Stimulated activated CD8-positive, alpha-beta memory T cell treated with anti-CD3 and anti-CD28 coated beads, Interleukin-7, amount 100 ng/mL, for 1 hour (primary cell): ENCODE measurements around the gene REEP3.
A peak's percentile ranks its signal among the peaks of the same experiment; 100 is the strongest.
"Not testable (repeated sequence)": the region's sequence is repeated elsewhere in the genome, so short reads cannot be mapped to it uniquely, and the experiment has no call there.

Experiments
- DNase-seq, 2 donors: peaks; one replicate each; pipeline ENCODE4 v3.0.0-alpha.2; 2020; ENCODE audit warnings: low read depth in 2 of 2

Gene REEP3

GRCh38 chr10:63549810-63550209 lies 28.6 kb downstream of the REEP3 start:
- DNase-seq = no peak

DNA sequence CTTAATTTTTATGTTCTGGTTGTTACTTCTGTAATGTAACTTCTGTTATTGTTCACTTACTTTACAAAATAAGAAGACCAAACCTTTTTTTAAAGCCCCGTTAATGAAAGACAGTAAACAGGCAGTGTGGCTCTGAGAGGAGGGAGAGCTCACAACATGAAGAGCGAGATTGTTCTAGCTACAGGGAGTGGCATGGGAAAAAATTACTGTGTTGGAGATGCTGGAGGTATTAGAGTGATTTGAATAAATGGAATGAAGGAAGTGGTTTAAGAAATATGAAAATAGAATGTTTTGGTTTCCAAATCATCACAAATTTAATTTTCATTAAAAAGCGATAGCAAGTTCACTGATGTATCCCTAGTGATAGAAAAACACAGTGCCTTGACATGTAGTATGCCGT lies 31.8 kb downstream of the REEP3 start:
- DNase-seq = no peak

DNA sequence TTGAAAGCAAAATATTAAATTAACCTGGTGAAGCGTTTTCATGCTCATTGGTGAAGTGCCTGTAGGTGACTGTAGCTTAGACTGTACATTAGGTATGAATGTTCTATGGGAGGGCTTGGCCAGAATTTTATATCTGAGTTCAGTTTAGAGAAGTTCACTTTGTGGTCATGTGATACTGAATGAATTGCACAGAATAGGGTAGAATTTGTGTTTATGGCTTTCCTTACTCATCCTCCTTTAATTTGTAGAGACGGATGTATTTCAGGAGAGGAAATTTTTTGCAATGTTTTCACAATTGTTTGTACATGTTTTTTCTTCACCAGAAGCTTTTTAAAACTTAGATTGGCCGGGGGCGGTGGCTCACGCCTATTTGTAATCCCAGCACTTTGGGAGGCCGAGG lies 32.3 kb downstream of the REEP3 start:
- DNase-seq = no peak

DNA sequence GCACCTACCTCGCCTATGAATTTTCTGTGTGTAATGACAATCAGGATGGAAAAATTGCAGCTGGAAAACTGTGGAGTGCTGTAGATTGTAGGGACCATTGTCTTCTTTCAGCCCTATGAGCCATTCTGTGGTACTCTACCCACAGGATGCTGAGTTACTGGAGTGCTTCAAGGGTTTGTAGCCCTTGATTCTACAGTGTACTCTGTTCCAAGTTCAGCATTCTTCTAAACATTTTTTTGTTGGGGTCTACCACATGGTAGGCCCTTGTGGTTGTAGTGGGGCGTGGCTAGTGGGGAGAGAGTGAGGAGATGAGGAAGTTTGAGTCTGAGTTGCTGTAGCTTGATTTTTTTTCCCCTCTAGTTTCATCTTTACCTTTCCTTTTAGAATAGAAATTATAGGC lies 33.5 kb downstream of the REEP3 start:
- DNase-seq = peak; percentile 8 to 13

DNA sequence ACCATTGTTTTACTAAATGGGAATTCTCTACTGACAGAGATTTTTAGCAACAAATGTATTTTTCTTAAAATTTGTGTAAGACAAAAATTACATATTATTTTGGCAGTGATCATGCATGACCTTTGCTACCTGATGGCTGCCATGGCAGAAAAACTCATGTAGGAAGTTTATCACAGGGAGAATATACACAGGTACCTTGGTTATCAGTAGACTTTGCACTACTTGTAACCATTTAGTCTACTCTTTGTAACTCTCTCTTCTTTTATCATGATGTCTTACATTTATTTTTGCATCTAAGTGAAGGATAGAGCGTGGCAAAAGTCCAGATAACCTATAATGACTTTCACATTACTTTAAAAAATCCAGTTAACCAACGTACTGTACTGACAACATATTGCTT lies 34.1 kb downstream of the REEP3 start:
- no peak for DNase-seq

- no peak for DNase-seq
Measured at GRCh38 chr10:63558132-63558784, 37.1 kb downstream of the REEP3 start.

- no peak for DNase-seq
Measured at GRCh38 chr10:63561341-63561740, 40.1 kb downstream of the REEP3 start.

GRCh38 chr10:63562391-63562790 lies 41.2 kb downstream of the REEP3 start:
- no peak for DNase-seq

GRCh38 chr10:63562857-63563256 lies 41.7 kb downstream of the REEP3 start:
- DNase-seq = no peak

GRCh38 chr10:63563623-63564022 lies 42.4 kb downstream of the REEP3 start:
- no peak for DNase-seq

GRCh38 chr10:63564731-63565130 lies 43.5 kb downstream of the REEP3 start:
- DNase-seq = not testable (repeated sequence)

GRCh38 chr10:63573068-63573697 lies 52.0 kb downstream of the REEP3 start:
- DNase-seq = no peak

GRCh38 chr10:63574011-63574410 lies 52.8 kb downstream of the REEP3 start:
- no peak for DNase-seq

- DNase-seq = no peak
Measured at GRCh38 chr10:63576501-63576900, 55.3 kb downstream of the REEP3 start.

DNA sequence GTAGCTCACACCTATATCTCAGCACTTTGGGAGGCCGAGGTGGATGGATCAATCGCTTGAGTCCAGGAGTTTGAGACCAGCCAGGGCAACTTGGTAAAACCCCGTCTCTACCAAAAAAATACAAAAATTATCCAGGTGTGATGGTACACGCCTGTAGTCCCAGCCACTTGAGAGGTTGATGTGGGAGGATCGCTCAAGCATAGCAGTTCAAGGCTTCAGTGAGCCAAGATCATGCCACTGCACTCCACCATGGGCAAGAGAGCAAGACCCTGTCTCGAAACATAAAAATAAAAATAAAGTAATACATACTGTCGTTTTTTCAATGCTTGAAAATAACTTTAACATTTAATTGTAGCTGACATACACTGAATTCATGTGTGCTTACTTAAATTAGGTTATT lies 57.3 kb downstream of the REEP3 start:
- DNase-seq = no peak

DNA sequence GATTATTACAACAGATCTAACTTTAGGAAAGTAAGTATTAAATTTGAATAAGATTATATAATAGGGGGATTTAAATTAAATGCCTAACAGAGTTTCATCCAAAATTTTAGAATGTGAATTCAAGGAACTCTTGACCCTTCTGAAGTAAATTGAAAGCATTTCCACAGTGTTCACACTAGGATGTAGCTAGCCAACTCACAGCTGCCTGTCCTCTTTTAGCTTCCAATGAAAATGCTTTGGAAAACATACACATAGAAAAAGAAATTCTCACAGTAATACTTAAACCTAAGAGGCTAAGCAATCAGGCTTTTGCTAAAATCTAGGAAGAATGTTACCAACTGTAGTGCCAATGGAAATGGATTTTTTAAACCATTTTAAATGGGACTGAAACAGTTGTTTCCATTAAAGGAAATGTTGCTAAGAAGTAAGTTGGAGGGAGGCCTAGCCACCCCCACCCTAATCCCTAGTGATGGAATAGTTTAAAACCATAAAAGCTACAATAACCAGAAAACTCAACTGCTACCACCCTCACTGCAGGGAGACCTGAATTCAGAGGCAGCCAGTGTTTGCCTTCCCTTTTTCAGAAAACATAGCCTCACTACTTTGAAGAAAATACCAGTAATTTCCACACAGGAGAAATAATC lies 58.3 kb downstream of the REEP3 start:
- no peak for DNase-seq

- no peak for DNase-seq
Measured at GRCh38 chr10:63582690-63583089, 61.5 kb downstream of the REEP3 start.

DNA sequence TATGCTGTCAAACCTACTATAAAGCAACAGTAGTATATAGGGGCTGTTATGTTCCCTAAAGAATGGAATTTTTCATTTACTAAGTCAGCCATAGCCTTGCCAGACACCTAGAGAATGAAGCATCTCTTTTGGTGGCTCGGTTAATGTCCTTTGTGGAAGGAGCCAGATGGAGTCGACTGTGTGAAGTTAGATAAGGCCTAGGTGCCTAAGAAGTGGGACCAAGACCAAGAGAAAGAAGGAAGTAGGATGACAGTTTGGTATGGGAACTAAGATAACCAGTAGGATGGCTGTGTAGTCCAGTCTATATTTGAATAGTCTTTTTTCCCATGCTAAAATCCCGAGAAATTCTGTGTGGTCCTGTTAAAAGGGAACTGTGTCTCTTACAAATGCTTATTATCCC lies 62.2 kb downstream of the REEP3 start:
- no peak for DNase-seq

DNA sequence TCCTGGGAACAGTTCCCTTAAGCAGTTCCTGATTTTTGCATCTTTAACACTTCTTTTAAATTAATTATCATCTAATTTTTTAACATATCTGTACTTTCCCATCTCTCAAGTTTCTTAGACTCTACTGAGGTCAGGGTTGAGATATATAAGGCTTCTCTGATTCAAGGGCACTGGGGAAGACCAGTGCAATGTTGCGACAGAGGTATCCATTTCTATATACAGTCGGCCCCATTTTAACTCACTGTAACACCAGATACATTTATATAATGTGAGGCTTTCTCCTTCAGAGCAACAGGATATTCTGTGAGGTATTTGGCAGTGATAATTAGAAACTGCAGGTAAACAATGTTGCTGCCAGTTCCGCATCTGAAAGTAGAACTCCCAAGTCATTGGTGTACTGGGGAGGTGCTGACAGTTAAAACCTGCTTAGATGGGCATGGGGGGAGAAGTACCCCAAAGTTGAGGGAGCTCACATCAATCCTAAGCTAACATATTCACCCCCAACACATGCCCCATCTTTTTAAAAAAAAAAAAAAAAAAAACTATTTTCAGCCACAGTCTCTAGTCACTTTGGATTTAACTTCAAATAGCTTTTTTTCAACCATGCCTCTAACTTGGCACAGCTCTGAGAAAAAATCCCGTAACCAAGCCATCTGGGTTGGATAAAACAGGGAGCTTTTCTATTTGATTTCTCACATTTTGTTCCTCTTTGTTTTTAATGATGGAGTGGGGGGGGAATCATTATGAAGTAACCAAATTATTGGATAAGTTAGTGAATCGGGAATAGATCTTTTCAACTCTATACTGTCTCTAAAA lies 62.9 kb downstream of the REEP3 start:
- no peak for DNase-seq

GRCh38 chr10:63584725-63585035 lies 63.5 kb downstream of the REEP3 start:
- DNase-seq = no peak

DNA sequence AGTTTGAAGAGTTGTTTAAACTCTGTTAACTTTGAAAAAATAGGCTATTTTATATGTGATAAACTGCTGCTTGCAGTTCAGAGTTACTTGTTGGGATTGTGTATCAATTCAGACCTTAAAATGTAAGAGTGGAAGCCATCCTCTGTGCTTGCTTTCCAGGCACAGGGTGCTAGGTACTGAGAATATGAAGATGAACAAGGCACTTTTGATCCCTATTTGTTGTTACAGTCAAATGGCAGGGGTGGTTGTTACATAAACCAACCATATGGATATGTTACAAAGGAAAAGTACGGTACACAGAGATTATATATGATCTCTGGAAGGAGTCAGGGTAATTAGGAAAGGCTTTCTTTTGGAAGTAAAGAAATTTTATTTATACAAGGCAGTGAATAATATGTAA lies 63.8 kb downstream of the REEP3 start:
- no peak for DNase-seq

- DNase-seq = no peak
Measured at GRCh38 chr10:63586043-63586442, 64.8 kb downstream of the REEP3 start.

DNA sequence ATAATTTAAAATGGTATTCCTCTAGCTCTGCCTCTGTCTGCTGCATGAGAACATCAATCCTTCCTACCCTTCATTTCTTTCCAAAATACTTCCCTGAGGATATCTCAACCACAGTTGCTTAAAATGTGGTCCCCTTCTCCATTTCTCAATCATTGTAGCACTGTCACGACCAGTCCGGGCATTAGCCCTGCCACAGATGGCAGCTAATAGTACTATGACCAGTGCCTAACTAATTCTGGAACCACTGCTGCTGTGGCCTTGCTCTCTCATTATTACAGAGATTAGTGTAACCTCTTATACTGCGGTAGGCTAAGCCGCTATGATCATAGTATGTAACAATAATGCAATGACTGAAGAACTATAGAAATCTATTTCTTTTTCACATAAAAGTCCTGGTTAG lies 66.0 kb downstream of the REEP3 start:
- DNase-seq = no peak
